ENCODE results near the gene NELFB.
"Not testable (repeated sequence)": the region's sequence is repeated elsewhere in the genome, so short reads cannot be mapped to it uniquely, and the experiment has no call there.

The NELFB gene

DNA sequence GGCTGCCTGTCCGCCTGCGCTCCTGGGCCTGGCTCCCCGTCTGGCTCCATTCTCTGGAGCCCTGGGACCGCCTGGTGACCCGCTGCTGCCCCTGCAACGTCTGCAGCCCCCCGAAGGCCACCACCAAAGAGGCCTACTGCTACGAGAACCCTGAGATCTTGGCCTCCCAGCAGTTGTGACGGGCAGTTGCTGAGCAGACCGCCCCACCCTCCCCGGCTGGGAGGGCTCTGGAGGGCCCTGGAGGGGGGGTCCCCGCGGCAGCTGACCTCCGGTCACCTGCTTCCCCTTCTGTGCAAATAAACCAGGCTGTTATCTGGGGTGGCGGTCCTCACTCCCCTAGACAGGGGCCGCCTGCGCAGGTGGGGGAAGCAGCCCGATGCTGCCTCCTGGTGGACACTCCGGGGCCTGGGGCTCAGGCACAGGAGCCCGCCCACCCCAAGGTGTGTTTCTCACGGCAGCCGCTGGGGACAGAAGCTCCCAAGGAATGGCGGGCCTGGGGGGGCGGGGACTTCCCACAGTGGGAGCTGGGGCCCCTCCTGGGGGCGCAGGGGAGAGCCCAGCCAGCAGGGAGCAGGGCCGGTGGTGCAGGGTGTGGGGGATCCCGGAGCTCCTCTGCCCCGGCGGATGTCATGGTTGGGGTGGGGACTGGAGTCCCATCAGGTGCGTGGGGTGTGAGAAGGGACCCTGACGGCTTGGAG is 18.7 kb upstream of the NELFB start:
- peak; percentile 34 for DNase-seq

GRCh38 chr9:137236936-137237421 is 18.1 kb upstream of the NELFB start:
- DNase-seq, result no peak

DNA sequence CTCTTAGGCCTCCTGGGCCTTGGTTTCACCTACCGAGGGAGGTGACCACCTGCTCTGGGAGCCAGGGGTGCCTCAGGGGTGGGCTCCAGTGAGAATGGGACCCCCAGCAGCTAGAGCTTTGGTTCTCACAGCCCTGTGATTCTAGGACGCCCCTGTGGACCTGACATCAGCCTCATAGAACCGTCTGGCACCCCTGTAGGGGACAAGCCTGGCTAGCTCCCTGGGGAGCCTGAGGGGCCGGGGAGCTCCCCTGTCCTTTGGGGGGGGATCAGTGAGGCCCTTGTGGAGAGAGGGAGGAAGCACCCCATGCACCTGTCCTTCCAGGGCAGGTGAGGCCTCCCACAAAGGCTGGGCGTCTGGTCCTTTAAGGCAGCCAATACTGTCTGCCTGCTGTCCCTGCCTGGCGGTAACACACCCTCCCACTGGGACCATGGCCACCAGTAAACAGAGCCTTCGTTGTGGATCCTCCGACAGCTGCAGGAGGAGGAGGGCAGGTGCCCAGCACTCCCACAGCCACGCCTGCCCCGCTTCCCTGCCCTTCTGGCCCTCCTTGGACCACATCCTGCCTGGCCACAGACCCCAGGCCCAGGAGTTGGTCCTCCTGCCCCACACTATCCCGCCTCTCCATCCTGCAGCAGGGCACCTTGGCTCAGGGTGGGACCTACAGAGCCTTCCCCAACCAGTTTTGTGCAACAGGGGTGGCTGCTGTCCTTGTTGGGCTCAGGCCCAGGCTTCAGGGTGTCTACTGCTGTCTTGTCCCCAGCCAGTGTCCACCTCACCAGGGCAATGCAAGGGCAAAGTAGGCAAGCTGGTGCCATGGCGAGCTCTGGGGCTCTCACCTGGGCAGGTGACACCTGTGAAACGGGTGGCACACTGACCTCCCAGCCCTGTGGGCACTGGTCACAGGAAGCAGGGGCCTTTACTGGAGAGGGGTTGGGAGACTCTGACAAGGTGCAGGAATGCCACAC is 17.1 kb upstream of the NELFB start:
- DNase-seq, result peak; percentile 20

DNA sequence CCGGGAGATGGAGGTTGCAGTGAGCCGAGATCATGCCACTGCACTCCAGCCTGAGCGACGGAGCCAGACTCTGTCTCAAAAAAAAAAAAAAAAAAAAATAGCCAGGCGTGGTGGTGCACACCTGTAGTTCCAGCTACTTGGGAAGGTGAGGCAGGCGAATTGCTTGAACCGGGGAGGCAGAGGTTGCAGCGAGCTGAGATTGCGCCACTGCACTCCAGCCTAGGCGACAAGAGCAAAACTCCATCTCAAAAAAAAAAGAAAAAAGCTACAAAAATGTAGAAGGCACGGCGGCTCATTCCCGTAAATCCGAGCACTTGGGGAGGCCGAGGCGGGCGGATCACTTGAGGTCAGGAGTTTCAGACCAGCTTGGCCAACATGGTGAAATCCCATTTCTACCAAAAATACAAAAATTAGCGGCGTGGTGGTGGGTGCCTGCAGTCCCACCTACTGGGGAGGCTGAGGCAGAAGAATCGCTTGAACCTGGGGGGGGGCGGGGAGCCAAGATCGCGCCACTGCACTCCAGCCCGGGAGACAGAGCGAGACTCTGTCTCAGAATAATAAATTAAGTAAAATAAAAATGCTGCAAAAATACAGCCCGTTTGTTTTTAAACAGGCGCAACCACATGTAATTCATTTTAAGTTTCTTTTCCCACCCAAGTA is 15.5 kb upstream of the NELFB start:
- not testable (repeated sequence) for DNase-seq

DNA sequence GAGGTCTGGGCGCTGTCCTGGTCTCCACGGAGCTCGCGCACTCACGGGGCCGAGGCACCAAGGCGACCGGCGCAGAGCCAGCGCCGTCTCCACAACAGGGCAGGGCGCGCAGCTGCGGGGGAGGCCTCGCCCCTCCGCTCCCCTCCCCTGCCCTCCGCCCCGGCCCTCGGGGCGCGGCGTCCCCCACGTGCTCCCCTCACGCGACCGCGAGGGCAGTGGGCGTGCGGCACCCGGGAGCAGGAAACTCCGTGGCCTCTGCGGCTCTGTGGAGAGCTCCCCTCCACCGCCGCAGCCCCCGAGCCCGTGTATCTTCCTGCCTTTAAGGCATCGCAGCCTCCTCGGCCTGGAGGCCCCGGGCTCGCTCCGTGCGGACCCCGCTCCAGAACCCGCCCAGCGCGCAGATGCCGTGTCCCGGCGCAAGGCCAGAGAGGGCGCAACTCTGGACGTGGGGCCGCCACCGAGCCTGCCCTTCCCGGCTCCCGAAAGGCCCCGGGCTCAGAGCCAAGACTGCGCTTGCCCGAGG is 14.7 kb upstream of the NELFB start:
- DNase-seq, result peak; percentile 21

- DNase-seq, result peak; percentile 99
Observed at GRCh38 chr9:137240841-137241489, 14.2 kb upstream of the NELFB start, which contains the start of gene TUBB4B. TUBB4B (plus strand) TSS chr9:137241287; CDS start chr9:137241361, 74 bp downstream.

DNA sequence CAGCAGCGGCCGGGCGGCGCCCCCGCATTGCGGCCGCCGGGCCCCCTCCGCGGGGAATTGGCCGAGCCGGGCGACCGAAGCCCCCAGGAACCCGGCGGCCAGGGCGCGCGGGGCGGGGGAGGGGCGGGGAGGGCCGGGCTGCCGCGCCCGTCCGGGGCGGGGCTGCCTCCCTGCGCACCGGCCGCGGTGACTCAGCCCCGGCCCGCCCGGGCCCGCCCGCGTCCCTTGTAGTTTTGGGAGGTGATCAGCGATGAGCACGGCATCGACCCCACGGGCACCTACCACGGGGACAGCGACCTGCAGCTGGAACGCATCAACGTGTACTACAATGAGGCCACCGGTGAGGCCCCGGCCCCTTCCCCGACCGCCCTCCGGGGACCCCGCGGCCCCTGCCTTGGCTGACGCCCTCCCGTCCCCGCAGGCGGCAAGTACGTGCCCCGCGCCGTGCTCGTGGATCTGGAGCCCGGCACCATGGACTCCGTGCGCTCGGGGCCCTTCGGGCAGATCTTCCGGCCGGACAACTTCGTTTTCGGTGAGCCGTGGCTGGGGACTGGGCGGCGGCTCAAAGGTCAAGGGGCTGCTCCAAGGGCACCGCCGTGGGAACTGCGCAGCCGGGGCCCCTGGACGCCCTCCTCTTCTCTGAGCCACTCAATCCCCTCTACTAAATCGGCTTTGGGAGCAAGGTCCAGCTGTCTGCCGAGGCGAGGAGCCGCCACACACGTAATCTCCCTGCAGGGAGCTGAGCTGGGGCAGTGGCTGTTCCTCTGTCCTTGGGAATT is 13.4 kb upstream of the NELFB start:
- no peak for DNase-seq

DNA sequence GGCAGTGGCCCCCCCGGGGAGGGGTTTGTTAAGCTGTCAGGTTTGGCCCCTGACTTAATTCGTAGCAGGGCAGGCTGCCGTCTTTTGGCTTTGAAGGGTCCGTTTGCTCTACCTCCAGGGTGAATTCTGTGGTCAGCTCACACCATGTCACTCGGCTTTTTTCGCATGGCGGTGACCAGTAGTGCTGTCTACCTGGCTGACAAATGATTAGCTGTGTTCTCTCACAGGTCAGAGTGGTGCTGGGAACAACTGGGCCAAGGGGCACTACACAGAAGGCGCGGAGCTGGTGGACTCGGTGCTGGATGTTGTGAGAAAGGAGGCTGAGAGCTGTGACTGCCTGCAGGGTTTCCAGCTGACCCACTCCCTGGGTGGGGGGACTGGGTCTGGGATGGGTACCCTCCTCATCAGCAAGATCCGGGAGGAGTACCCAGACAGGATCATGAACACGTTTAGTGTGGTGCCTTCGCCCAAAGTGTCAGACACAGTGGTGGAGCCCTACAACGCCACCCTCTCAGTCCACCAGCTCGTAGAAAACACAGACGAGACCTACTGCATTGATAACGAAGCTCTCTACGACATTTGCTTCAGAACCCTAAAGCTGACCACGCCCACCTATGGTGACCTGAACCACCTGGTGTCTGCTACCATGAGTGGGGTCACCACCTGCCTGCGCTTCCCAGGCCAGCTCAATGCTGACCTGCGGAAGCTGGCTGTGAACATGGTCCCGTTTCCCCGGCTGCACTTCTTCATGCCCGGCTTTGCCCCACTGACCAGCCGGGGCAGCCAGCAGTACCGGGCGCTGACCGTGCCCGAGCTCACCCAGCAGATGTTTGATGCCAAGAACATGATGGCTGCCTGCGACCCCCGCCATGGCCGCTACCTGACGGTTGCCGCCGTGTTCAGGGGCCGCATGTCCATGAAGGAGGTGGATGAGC is 12.6 kb upstream of the NELFB start:
- no peak for DNase-seq

DNA sequence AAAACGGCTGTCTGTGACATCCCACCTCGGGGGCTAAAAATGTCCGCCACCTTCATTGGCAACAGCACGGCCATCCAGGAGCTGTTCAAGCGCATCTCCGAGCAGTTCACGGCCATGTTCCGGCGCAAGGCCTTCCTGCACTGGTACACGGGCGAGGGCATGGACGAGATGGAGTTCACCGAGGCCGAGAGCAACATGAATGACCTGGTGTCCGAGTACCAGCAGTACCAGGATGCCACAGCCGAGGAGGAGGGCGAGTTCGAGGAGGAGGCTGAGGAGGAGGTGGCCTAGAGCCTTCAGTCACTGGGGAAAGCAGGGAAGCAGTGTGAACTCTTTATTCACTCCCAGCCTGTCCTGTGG is 11.9 kb upstream of the NELFB start:
- DNase-seq, result not testable (repeated sequence)

DNA sequence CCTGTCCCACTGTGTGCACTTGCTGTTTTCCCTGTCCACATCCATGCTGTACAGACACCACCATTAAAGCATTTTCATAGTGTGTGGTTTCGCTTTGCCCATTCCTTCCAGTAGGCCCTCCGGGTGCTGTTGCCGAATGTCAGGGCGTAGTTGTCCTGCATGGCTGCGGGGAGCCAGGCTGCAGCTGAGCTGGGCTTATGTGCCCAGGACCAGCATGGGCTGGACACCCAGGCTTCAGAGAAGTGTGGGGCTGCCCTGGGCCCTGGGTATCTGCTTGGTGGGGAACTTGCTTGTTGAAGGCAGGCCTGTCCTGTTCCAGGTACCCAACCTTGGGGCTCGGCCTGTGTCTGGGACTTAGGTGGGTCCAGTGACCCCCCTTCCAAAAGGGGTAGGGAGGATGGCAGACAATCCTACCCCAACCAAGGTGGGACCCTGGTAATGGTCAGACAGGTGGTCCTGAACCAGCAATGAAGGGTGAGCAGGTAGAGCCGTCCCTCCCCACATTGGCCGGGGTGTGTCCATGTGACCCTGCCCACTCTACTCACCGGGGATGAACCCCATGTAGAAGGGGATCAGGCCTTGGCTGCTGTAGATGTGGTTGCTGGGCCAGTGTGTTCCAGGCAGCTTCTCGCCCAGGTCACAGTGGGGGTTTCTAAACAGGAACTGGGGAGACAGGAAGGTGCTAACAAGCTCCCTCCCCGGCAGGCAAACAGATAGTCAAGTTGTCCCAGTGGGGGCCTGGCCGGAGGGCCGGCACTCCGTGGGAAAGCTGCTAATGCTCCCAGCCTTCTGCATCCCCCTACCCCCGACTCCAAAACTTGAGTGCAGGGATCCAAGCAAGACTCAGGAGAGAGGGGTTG is 11.3 kb upstream of the NELFB start:
- no peak for DNase-seq

DNA sequence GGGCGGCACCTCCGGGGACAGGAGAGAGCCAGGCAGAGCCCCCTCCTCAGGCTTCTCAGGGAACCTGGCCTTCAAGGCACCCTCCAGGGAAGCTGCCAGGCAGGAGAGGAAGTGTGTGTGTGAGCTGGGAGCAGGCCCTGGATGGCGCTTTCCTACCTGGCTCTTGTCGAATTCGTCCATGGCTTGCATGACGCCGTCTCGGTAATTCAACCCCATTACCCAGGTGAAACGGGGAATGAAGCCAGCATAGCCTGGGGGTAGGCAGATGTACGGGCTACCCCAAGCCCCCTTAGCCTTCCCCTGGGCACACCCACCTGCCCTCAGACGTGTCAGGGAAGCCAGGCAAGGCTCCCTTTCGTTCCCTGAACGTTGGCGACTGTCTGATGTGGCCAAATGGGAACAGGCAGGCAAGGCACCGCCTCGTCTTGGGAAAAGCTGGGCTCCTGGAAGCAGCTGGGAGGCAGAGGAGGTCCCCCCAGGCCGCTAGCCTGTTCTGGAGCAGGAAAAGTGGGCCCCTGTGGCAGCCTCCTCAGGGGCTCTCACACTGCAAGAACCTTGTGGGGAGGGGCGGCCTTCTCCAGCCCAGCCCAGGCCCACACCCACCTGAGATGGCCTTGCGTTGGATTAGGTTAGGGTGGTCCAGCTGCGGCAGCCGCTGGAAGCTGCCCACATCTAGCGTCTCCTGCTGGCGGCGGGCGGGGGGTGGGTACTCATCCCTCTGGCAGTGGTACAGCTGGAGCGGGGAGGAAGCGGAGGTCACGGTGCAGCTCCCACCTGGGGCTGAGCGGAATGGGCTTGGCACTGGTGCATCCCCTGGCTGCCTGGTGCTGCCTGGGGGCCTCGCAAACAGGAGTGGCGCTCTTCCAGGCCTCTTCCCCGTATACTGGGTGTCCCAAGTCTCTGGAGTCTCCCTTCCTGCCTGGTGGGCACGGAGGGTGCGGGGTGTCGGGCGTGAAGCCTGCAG is 10.4 kb upstream of the NELFB start:
- peak; percentile 52 for DNase-seq

DNA sequence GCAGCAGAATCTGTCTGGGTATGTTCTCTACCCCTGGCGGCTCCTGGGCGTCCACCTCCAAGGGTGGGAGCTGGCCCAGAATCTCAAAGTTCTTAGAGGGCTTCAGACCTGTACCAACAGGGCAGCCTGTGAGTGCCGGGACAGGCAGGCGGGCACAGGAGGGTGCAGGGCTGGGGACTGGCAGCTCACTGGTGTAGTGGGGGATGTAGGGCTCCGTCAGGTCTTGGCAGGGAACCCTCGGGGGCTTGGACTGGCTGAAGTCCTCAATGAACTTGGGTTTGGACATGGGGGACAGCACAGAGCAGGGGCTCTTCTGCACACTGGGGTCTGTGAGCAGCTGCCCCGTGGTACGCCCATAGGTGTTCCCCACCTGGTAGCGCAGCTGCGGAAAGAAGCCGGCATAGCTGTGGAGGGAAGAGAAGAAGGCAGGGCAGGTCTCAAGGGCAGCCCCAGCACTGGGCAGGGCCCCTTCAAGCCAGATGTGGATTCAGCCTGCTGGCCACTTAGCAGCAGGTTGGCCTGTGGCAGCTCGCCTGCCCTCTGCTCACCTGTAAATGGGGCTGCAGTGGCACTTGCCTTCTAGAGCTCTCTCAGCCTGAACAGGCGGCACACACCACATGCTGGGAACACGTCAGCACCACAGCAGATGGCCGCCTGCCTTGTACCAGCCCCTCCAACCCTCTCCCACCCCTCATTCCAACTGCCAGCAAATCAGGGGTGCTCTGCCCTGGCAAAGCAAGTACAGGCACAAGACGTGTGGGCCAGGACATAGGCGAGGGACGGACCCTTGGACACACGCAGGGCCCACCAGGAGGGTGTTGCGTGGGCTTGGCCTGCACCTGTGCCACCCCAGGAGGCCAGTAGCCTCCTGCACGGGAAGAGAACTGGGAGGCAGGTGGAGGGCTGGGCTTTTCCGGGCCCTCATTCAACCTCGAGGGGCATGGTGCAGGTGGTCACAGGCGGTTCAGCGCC is 9.4 kb upstream of the NELFB start:
- no peak for DNase-seq

DNA sequence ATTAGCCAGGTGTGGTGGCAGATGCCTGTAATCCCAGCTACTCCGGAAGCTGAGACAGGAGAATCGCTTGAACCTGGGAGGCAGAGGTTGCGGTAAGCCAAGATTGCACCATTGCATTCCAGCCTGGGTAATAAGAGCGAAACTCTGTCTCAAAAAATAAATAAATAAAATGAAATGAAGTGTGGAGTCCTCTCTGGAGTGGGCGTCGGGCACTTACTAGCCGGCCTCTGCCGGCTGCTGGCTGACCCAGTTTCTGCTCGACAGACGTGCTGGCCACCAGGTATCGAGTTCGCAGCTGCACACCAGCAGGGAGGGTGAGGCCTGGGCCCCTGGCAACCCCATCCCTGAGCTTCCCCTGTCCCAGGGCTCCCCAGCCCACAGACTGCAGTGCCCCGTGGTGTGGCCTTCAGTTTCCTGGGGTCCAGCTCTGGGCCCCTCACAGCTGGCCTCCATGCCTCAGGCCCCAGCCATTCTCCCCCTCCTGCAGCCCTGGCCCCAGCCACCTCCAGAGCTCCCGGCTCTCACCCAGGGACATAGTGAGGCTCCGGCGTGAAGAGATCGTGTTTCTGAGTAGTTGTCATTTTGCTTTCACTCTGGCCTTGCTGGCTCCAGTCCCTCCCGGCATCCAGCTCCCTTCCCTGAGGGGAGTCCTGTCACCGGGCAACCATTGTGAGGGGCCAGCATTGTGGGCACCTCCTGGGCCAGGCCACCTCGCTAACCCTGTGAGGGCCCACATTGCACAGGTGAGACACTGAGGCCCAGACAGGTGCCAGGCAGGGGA is 7.8 kb upstream of the NELFB start:
- DNase-seq, result no peak

DNA sequence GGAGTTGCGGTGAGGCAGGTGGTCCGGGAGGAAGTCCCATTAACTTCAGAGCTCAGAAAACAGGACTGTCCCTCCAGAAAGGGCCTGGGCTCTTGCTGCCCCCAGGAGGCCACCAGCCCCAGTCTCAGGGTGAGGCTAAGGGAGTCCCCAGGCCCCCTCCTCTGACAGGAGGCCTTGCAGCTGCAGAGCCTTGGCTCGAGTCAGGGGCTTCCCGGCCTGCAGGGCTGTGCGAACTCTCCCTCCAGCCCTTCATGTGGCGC is 7.3 kb upstream of the NELFB start:
- no peak for DNase-seq

GRCh38 chr9:137250329-137251193 is 4.6 kb upstream of the NELFB start:
- DNase-seq, result no peak

DNA sequence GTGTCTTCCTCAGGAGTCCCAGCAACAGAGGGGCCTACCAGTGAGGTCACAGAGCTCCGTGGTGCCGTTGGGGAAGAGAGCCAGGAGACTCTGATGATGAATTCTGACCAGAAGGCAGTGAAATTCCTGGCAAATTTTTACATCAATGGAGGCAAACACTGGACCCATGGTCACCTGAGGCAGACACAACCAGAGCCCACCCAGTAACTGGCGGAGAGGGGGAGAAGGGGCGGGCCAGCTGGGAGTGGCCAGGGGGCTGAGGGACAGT is 4.0 kb upstream of the NELFB start, which contains the start of gene STPG3:
TSS of gene STPG3 (plus strand) at position 93 of the 268 bp plus-strand sequence. CDS start at position 94, 1 bp downstream.
- no peak for DNase-seq

Measured in NCI-H2081 treated with DMSO at 0.1 percent for 48 hours (cell line).